Measurements from ENCODE around the gene ARL3.

The ARL3 gene

GRCh38 chr10:102657984-102658724 is 56.0 kb downstream of the ARL3 start:
- no peak overlapping the region for H3K4me3 ChIP-seq (ENCODE audit: insufficient read depth, low read length, poor library complexity, severe bottlenecking)
- H3K9me3 ChIP-seq (ENCODE audit: insufficient read depth, low read length): no peaks in the 10 kb centered on the region
- H3K4me2 ChIP-seq (ENCODE audit: low read depth, low read length, poor library complexity, severe bottlenecking): no peak overlapping the region
- no peaks in the 10 kb centered on the region for H3K36me3 ChIP-seq (ENCODE audit: low read length)
- H3K27me3 ChIP-seq (ENCODE audit: low read length): no peaks in the 10 kb centered on the region
- no peaks in the 10 kb centered on the region for H4K20me1 ChIP-seq (ENCODE audit: low read depth, low read length)
- no peak overlapping the region for H3K9ac ChIP-seq (ENCODE audit: low read length)
- H3K27ac ChIP-seq (ENCODE audit: low read depth, low read length): no peak overlapping the region
- TF ChIP-seq EZH2phosphoT487 (conservative IDR thresholded peaks at IDR 0.05; ENCODE audit: low read length): no peak
- TF ChIP-seq, protein P1, sequence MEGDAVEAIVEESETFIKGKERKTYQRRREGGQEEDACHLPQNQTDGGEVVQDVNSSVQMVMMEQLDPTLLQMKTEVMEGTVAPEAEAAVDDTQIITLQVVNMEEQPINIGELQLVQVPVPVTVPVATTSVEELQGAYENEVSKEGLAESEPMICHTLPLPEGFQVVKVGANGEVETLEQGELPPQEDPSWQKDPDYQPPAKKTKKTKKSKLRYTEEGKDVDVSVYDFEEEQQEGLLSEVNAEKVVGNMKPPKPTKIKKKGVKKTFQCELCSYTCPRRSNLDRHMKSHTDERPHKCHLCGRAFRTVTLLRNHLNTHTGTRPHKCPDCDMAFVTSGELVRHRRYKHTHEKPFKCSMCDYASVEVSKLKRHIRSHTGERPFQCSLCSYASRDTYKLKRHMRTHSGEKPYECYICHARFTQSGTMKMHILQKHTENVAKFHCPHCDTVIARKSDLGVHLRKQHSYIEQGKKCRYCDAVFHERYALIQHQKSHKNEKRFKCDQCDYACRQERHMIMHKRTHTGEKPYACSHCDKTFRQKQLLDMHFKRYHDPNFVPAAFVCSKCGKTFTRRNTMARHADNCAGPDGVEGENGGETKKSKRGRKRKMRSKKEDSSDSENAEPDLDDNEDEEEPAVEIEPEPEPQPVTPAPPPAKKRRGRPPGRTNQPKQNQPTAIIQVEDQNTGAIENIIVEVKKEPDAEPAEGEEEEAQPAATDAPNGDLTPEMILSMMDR (IDR thresholded peaks at IDR 0.05; ENCODE audit: insufficient read depth, low read length, poor library complexity, severe bottlenecking): no peak
- H3K9me2 ChIP-seq (replicated peaks; ENCODE audit: insufficient read depth, low read length): no peaks in the 10 kb centered on the region
- H3F3A ChIP-seq (ENCODE audit: insufficient read depth): no peaks in the 10 kb centered on the region
- H3K79me2 ChIP-seq (ENCODE audit: insufficient read depth, low read length): no peaks in the 10 kb centered on the region; the same call in 1 of the 2 replicates
- no peak overlapping the region for H2AFZ ChIP-seq (ENCODE audit: low read depth, low read length, severe bottlenecking)

DNA sequence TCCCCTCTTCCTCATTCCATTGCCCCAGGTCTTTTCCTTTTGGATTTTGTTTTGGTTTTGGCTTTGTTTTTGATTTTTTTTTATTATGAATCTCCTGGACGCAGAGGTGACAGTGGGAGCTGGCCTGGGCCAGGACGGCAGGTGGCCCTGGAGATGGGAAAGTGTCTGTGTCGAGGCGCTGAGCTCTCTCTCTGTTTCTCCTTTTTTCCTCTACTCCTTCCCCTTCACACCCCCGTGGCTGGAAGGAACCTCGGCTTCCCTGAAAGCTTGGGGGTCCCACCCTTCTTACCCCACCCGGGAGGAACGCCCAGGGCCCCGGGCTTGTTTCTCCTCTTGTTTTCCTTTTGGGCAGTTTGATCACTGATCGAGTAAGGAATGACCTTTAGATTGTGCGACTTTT is 56.7 kb downstream of the ARL3 start:
- Histone ChIP-seq H3K27ac (ENCODE audit: low read depth, low read length) (no peak overlapping the region), H3K79me2 (ENCODE audit: insufficient read depth, low read length) (peaks cover under 1% of the 10 kb centered on the region; the same call in 1 of the 2 replicates), H3K9ac (ENCODE audit: low read length) (no peak overlapping the region), H3K9me3 (ENCODE audit: insufficient read depth, low read length) (no peaks in the 10 kb centered on the region), H3F3A (ENCODE audit: insufficient read depth) (no peaks in the 10 kb centered on the region; the same call in 1 of the 2 replicates), H3K27me3 (ENCODE audit: low read length) (no peaks in the 10 kb centered on the region), H4K20me1 (ENCODE audit: low read depth, low read length) (no peaks in the 10 kb centered on the region), H3K9me2 (replicated peaks; ENCODE audit: insufficient read depth, low read length) (no peaks in the 10 kb centered on the region), H2AFZ (ENCODE audit: low read depth, low read length, severe bottlenecking) (no peak overlapping the region), H3K4me3 (ENCODE audit: insufficient read depth, low read length, poor library complexity, severe bottlenecking) (no peak overlapping the region), H3K36me3 (ENCODE audit: low read length) (no peaks in the 10 kb centered on the region), H3K4me2 (ENCODE audit: low read depth, low read length, poor library complexity, severe bottlenecking) (no peak overlapping the region)
- TF ChIP-seq, protein P1 (IDR thresholded peaks at IDR 0.05; ENCODE audit: insufficient read depth, low read length, poor library complexity, severe bottlenecking): no peak
- no peak for TF ChIP-seq EZH2phosphoT487 (conservative IDR thresholded peaks at IDR 0.05; ENCODE audit: low read length)

- Histone ChIP-seq H3K27ac (ENCODE audit: low read depth, low read length) (no peak overlapping the region), H3K9ac (ENCODE audit: low read length) (no peak overlapping the region), H3K27me3 (ENCODE audit: low read length) (no peaks in the 10 kb centered on the region), H3K36me3 (ENCODE audit: low read length) (no peaks in the 10 kb centered on the region), H3K9me3 (ENCODE audit: insufficient read depth, low read length) (no peaks in the 10 kb centered on the region), H4K20me1 (ENCODE audit: low read depth, low read length) (no peaks in the 10 kb centered on the region), H3K4me2 (ENCODE audit: low read depth, low read length, poor library complexity, severe bottlenecking) (no peak overlapping the region), H3K79me2 (ENCODE audit: insufficient read depth, low read length) (peaks cover 7% of the 10 kb centered on the region; the same call in 1 of the 2 replicates), H2AFZ (ENCODE audit: low read depth, low read length, severe bottlenecking) (no peak overlapping the region), H3F3A (ENCODE audit: insufficient read depth) (no peaks in the 10 kb centered on the region; the same call in 1 of the 2 replicates), H3K9me2 (replicated peaks; ENCODE audit: insufficient read depth, low read length) (no peaks in the 10 kb centered on the region), H3K4me3 (ENCODE audit: insufficient read depth, low read length, poor library complexity, severe bottlenecking) (no peak overlapping the region)
- TF ChIP-seq, protein P1 (IDR thresholded peaks at IDR 0.05; ENCODE audit: insufficient read depth, low read length, poor library complexity, severe bottlenecking): no peak
- TF ChIP-seq EZH2phosphoT487 (conservative IDR thresholded peaks at IDR 0.05; ENCODE audit: low read length): no peak
Observed at GRCh38 chr10:102656791-102657371, 57.3 kb downstream of the ARL3 start.

Measured in SU-DHL-6 (cell line).